HG02623 (cell line): Measurements from ENCODE around the gene ADSS1.
A peak's percentile ranks its signal among the peaks of the same experiment; 100 is the strongest.

Experiments used
- ATAC-seq: cut with Tn5 transposase; IDR thresholded peaks from one replicate; pipeline ENCODE4 v1.9.1; 2021; ENCODE audit warnings: moderate library complexity; ENCODE audit not compliant: unreplicated experiment

Gene ADSS1

DNA sequence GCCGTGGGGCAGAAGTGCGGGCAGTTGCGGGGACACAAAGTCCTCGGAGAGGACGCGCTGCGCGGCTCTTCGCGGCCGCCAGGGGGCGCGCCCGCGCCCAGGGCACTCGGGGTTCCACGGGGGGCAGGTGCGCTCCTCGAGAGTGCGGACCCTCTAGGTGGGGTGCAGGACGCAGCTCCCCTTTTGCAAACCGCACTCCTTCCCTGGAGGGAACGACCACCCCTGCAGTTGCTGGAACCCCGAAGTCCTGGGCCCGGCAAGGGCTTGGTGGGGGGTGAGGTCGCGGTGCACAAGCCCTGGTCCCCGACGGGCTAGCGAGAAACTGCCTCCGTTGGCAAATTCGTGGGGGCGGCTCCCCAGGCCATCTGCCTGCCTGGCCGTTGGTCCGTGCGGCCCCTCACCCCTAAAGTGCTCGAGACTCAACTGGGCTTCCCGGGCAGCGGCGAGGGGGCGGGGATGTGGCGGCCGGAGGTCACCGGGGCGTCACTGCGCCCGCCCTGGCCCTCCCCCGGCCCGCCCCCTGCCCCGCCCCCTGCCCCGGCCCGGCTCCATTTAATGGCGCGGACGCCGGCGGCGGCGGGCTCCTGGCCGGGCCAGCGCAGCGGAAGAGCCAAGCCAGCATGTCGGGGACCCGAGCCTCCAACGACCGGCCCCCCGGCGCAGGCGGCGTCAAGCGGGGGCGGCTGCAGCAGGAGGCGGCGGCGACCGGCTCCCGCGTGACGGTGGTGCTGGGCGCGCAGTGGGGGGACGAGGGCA is at the start of gene ADSS1:
Gene ADSS1, plus strand, starts transcription at position 579 of the 756 bp plus-strand sequence. Its CDS starts 42 bp downstream, at position 621.
- ATAC-seq, result peak; percentile 57

GRCh38 chr14:104675447-104675846 is 48.6 kb upstream of the ADSS1 start:
- no peak for ATAC-seq

DNA sequence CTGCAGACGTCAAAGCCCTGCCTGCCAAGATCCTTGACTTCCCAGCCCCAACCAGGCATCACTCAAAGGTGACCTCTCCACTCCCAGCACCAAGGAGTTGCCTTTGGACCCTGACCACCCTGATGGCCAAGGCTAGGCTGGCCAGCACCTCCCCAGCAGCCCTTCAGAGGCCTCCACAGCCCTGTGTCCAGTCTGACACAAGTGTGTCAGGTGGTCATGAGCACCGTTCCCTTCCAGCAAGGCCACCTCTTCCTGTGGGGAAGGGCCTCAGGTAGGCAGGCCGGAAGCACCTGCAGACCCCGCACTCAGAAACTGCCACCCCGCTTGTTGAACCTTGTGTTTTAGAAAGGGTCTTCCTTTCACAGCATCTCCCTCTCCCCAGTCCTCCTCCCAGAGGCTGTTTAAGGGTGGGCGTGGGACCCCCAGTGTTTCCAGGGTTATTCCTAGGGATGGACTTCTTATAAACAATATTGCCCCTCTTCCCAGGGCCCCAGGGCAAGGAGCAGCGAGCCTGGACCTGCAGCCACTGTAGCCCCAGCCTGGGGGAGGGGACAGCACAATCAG is 47.8 kb upstream of the ADSS1 start:
- ATAC-seq, result no peak

DNA sequence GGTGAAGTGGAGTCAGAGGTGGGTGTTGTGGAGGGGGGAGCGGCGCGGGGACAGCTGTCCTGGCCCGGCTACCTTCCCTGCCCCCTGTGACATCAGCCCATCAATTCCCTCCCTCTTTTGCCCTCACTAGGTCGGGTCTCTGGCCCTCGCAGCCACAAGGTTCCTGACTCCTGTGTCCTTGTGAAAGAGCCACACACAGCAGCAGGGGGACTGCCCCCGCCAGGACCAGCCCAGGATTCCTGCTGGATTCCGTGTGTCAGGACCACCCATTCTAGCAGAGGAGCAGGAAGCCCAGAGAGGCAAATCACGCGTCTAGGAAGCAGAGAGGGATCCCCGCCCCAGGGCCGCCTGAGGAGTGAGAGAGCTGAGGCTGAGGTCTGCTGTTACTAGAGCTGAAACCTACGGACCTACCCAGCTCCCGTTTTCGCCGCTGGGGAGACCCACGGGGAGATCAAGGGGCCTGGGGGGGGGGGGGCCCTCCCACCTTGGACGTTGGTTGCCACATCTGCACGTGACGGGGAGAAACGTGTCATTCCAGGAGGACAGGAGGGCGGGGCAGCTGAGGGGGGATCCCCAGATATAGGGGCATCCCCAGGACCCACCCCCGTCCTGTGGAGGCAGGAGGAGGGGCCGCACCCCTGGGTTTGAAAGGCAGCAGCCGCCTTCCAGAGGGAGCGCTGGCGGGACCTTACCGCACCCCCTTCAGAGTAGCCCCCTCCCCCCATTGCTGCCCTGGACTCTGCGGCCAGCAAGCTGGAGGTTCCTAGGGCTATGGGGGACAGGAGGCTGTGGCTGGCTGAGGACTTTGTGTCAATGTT is 47.1 kb upstream of the ADSS1 start:
- no peak for ATAC-seq

DNA sequence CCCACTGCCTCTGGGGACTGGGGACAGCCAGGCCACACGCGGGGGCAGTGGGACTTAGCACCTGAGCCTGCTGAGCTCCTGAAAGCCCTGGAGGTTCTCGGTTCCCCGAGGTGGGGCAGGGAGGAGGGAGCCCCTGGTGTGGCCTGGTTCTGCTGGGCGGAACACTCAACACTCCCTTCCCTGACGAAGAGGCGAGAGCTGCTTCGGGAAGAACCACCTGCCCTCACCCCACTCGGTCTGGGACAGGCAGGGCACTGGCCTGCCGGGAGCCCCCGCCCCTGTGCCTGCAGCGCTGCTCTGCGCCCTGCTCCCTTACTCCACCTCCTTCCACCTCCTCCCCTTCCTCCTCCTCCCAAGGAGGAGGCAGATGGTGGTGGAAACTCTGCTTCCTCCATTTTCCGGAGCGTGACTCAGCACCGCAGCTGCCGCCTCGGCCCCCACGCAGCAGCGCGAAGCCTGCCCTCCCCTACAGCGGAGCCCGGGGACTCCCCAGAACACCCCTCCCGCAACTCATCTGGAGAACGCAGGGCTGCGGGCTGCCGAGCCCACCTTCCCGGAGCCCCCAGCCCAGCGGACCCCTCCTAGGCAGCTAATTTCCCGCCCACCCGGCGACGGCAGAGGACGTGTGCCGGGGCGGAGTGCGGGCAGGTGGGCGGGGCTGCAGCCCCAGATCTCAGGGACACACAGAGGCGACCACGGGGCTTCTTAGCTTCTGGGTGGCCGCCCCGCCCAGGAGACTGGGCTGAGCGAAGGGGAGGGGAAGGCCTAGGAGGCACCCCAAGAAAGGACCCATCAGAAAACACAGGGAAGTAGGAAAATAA is 46.3 kb upstream of the ADSS1 start:
- ATAC-seq, result no peak

GRCh38 chr14:104678346-104678745 is 45.7 kb upstream of the ADSS1 start:
- ATAC-seq, result no peak

GRCh38 chr14:104678901-104679705 is 44.9 kb upstream of the ADSS1 start:
- no peak for ATAC-seq

DNA sequence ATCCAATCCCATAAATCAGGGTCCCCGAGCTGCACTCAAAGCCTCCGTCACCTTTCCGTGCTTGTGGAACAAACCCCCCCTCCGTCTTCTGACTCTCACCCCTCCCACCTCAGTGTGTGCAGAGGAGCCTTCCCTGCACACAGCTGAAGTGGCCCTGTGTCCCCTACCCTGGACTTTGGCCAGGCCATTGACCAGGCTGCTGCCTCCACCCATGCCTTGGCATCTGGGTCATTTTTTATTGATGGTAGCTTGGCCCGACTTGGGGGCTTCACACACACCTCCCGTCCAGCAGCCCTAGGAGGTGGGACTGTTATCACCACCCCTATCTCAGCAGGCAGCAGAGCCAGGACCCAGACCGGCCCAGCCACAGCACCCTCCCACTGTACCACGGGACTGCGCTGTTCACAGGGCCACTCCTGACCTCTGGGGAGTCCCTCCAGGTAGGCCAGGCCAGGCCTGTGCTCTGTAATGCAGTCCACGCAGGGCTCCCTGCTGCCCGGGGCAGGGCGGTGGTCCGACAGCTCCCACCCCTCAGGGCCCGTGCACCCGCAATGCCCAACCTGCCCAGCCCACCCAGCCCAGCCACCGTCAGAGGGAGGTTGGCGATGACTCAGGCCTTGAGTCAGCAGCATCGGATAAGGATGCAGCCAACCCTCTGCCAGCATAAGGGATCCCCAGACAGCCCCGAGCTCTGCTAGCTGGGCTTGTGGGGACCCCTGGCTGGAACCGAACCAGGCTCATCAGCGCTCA is 43.8 kb upstream of the ADSS1 start:
- no peak for ATAC-seq

GRCh38 chr14:104680806-104681688 is 43.0 kb upstream of the ADSS1 start:
- ATAC-seq, result peak; percentile 32

GRCh38 chr14:104681689-104682074 is 42.3 kb upstream of the ADSS1 start:
- ATAC-seq, result no peak

DNA sequence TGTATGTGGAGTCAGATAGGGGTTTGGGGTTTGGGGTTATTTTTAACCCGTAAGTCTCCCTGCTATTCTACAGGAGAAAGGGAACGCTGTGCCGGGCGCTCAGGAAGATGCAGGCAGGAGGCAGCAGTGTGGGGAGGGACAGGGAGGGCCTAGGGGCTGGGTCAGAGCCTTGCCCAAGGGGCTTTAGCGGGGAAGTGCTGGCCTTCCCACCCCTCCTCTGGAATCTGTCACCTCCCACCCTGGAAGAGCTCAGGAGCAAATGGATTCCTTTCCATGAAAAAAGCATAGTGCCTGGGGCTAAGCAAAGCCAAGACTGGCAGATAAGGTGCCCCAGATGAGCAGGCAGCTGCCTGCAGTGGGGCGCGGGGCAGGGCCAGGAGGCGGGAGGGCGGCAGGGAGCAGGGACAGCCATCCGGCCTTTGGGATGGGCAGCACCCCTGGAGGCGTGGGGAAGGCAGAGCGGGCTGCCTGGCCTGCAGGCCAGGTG is 41.9 kb upstream of the ADSS1 start:
- ATAC-seq, result no peak

DNA sequence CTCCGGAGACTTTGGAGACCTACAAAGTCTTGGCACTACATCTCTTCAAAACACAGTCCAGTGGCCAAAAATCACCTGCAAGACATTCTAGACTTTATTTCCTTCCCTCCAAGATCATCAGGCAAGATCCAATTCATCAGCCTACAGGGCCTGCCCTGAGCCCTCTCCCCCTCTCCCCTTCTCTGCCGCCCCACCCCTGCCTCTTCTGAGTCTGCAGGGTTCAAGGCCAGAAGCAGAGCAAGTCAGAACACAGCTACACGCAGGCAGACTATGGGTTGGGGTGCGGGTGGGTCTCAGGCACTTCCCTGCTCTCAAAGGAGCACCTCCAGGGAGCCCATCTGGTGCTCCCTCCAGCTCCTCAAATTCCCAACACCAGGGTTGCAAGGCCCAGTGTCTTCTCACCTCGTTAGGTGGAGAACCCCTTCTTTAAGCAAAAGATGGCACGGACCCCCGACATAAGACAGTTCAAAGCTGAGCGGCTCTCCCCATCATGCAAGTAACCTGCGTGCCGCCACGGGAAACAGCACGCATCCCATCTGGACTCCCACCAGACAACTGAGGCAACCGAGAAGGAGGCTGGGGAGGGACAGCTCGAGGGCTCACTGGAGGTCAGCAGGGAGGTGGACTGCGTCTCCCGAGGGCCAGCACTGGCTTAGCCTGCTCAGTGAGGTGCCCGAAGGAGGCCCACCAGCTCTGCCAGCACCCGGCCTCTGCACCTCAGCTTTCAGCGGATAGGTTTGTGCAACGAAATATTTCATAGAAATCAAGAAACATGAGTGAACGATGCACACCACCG is 40.2 kb upstream of the ADSS1 start:
- no peak for ATAC-seq

DNA sequence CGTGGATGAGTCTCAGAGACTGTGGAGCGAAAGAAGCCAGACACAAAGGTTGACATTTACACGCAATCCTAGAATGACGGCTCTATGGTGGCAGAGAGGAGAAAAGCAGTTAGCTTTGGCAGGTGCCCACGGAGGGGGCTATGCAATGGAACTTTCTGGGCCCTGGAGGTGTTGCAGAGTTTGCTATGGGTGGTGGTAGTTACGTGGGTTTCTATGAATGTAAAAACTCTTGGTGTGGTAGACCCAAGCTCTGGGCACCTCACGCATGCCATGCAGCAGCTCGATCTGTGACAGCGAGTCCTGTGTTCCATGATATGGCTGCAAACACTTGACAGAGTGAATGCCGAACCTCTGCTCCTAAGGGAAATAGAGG is 39.6 kb upstream of the ADSS1 start:
- no peak for ATAC-seq

GRCh38 chr14:104685216-104685997 is 38.6 kb upstream of the ADSS1 start:
- no peak for ATAC-seq

DNA sequence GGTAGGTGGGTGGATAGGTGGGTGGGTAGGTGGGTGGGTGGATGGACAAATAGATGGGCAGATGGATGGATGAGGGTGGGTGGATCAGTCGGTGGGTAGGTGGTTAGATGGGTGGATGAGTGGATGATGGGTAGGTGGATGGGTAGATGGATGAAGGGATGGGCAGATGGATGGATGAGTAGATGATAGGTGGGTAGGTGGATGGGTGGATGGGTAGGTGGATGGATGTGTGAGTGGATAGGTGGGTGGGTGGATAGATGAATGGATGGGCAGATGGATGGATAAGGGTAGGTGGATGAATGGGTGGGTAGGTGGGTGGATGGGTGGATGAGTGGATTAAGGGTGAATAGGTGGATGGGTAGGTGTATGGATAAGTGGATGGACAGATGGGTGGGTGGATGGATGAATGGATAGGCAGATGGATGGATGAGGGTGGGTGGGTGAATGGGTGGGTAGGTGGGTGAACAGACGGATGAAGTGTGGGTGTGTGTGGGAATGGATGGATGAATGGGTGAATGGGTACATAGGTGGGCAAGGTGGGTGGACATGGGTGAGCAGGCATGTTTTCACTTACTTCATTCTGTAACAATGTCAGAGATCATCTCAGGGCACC is 37.9 kb upstream of the ADSS1 start:
- no peak for ATAC-seq
